ENCODE results near the gene REEP5. TPM values are rescaled to one million over a fixed set of nuclear protein-coding genes. Genes with fewer than 3 reads are reported as not detected.

Gene REEP5
- total and polyA plus RNA-seq, 2 of the 13 experiments (the other 11 are each of a cell fraction or from before 2014, with no cell fraction given), result 49.4 to 239 TPM

DNA sequence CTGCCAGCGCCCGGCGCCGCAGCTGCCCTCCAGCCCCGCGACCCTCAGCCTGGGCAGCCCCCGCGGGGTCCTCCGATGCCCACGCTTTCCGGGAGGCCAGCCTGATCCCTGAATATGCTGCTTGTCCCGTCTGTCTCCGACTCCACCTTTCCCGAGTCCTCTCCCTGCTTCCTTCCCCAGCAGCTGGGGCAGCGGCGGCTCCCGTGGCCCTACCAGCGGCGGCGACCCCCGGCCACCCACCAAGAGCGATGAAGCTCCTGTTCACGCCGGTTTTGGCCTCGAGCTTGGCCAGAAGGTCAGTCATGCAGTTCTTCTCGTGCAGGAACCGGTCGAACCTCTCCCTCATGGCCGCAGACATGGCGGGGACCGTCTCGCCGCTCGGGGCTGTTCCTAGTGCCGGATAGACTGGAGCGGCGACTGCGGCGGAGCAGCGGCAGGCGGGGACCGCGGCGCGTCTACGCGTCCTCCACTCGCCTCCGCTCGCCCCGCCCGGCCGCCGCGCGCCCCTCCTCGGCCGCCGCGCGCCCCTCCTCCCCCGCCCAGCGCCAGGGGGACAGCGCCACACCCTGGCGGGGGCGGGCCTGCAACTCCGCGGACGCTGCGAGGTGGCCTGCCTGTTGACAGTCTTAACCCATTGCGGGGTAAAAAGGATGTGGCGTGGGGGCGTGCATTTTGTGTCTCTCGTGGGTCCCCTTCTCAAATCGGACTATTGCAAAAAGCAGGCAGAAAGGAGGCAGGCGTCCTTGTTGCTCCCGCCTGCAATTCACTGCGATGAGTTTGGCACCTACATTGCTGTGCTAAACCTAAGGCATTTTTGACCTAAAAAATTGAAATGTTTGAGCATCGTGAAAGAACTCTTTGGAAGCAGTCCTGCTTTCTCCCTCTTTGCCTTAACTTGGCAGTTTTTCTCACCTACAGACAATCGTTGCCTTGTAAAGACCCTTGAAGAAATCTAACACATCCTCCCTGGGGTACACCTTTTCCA is at the start of gene REEP5 (continued):
- TF ChIP-seq, protein P1, sequence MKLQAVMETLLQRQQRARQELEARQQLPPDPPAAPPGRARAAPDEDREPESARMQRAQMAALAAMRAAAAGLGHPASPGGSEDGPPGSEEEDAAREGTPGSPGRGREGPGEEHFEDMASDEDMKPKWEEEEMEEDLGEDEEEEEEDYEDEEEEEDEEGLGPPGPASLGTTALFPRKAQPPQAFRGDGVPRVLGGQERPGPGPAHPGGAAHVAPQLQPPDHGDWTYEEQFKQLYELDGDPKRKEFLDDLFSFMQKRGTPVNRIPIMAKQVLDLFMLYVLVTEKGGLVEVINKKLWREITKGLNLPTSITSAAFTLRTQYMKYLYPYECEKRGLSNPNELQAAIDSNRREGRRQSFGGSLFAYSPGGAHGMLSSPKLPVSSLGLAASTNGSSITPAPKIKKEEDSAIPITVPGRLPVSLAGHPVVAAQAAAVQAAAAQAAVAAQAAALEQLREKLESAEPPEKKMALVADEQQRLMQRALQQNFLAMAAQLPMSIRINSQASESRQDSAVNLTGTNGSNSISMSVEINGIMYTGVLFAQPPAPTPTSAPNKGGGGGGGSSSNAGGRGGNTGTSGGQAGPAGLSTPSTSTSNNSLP (IDR thresholded peaks at IDR 0.05; ENCODE audit: low read depth, low read length), result no peak
- TF ChIP-seq ZNF274 (CRISPR knock-in tag; IDR thresholded peaks at IDR 0.05) (peak; percentile 36; the same call in 1 of the 2 replicates), ZNF614 (CRISPR knock-in tag; IDR thresholded peaks at IDR 0.05; ENCODE audit: borderline replicate concordance) (no peak), ZFP41 (CRISPR knock-in tag; IDR thresholded peaks at IDR 0.05; ENCODE audit: borderline replicate concordance) (no peak), YEATS4 (CRISPR knock-in tag; IDR thresholded peaks at IDR 0.05; ENCODE audit: borderline replicate concordance) (peak; percentile 42; the same call in 1 of the 2 replicates), ZFP62 (CRISPR knock-in tag; IDR thresholded peaks at IDR 0.05) (0 out of 2 replicates have a peak, but pooled peaks have one; percentile 51), REPIN1 (CRISPR knock-in tag; IDR thresholded peaks at IDR 0.05; ENCODE audit: borderline replicate concordance, low read depth) (peak; percentile 33; the same call in 1 of the 2 replicates), AKAP8 (CRISPR knock-in tag; IDR thresholded peaks at IDR 0.05) (peak; percentile 30; the same call in 1 of the 2 replicates), ZNF510 (CRISPR knock-in tag; IDR thresholded peaks at IDR 0.05; ENCODE audit: low read depth) (no peak), ZNF253 (CRISPR knock-in tag; IDR thresholded peaks at IDR 0.05; ENCODE audit: borderline replicate concordance) (peak; percentile 74; the same call in 1 of the 2 replicates), ZNF749 (CRISPR knock-in tag; IDR thresholded peaks at IDR 0.05; ENCODE audit: borderline replicate concordance) (peak; percentile 88), ELF4 (CRISPR knock-in tag; IDR thresholded peaks at IDR 0.05; ENCODE audit: borderline replicate concordance) (no peak), ZNF564 (CRISPR knock-in tag; IDR thresholded peaks at IDR 0.05) (peak; percentile 36; the same call in 1 of the 2 replicates), ZNF546 (CRISPR knock-in tag; conservative IDR thresholded peaks at IDR 0.05) (0 out of 2 replicates have a peak, but pooled peaks have one; percentile 14), SKI (IDR thresholded peaks at IDR 0.05; ENCODE audit: partially characterized antibody) (peak; percentile 90), ZNF34 (CRISPR knock-in tag; IDR thresholded peaks at IDR 0.05; ENCODE audit: borderline replicate concordance) (no peak), KDM2A (CRISPR knock-in tag; IDR thresholded peaks at IDR 0.05; ENCODE audit: borderline replicate concordance, low read depth) (peak; percentile 62; the same call in 1 of the 2 replicates)
- TF ChIP-seq, protein P2, sequence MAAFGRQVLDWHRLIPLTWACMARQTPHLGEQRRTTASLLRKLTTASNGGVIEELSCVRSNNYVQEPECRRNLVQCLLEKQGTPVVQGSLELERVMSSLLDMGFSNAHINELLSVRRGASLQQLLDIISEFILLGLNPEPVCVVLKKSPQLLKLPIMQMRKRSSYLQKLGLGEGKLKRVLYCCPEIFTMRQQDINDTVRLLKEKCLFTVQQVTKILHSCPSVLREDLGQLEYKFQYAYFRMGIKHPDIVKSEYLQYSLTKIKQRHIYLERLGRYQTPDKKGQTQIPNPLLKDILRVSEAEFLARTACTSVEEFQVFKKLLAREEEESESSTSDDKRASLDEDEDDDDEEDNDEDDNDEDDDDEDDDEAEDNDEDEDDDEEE (CRISPR knock-in tag; IDR thresholded peaks at IDR 0.05), result no peak; the same call in 1 of the 2 replicates
- TF ChIP-seq, protein P3, sequence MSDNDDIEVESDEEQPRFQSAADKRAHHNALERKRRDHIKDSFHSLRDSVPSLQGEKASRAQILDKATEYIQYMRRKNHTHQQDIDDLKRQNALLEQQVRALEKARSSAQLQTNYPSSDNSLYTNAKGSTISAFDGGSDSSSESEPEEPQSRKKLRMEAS (IDR thresholded peaks at IDR 0.05), result peak; percentile 56
- TF ChIP-seq, protein P4, sequence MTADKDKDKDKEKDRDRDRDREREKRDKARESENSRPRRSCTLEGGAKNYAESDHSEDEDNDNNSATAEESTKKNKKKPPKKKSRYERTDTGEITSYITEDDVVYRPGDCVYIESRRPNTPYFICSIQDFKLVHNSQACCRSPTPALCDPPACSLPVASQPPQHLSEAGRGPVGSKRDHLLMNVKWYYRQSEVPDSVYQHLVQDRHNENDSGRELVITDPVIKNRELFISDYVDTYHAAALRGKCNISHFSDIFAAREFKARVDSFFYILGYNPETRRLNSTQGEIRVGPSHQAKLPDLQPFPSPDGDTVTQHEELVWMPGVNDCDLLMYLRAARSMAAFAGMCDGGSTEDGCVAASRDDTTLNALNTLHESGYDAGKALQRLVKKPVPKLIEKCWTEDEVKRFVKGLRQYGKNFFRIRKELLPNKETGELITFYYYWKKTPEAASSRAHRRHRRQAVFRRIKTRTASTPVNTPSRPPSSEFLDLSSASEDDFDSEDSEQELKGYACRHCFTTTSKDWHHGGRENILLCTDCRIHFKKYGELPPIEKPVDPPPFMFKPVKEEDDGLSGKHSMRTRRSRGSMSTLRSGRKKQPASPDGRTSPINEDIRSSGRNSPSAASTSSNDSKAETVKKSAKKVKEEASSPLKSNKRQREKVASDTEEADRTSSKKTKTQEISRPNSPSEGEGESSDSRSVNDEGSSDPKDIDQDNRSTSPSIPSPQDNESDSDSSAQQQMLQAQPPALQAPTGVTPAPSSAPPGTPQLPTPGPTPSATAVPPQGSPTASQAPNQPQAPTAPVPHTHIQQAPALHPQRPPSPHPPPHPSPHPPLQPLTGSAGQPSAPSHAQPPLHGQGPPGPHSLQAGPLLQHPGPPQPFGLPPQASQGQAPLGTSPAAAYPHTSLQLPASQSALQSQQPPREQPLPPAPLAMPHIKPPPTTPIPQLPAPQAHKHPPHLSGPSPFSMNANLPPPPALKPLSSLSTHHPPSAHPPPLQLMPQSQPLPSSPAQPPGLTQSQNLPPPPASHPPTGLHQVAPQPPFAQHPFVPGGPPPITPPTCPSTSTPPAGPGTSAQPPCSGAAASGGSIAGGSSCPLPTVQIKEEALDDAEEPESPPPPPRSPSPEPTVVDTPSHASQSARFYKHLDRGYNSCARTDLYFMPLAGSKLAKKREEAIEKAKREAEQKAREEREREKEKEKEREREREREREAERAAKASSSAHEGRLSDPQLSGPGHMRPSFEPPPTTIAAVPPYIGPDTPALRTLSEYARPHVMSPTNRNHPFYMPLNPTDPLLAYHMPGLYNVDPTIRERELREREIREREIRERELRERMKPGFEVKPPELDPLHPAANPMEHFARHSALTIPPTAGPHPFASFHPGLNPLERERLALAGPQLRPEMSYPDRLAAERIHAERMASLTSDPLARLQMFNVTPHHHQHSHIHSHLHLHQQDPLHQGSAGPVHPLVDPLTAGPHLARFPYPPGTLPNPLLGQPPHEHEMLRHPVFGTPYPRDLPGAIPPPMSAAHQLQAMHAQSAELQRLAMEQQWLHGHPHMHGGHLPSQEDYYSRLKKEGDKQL (CRISPR knock-in tag; IDR thresholded peaks at IDR 0.05; ENCODE audit: low read depth), result no peak
